Measurements from ENCODE around the gene PARP12.

Gene PARP12

GRCh38 chr7:140035400-140036223 lies 27.1 kb downstream of the PARP12 start:
- DNase-seq, result peak in 1 of 2 experiments; percentile 10

GRCh38 chr7:140034421-140034820 lies 28.3 kb downstream of the PARP12 start:
- DNase-seq, result no peak

- DNase-seq, result no peak
Measured at GRCh38 chr7:140033779-140034363, 28.9 kb downstream of the PARP12 start.

- no peak for DNase-seq
Measured at GRCh38 chr7:140033036-140033435, 29.7 kb downstream of the PARP12 start.

GRCh38 chr7:140031364-140031763 lies 31.4 kb downstream of the PARP12 start:
- no peak for DNase-seq

GRCh38 chr7:140029072-140029471 lies 33.7 kb downstream of the PARP12 start:
- DNase-seq, result no peak

GRCh38 chr7:140028311-140028710 lies 34.4 kb downstream of the PARP12 start:
- DNase-seq, result no peak

GRCh38 chr7:140027858-140028257 lies 34.9 kb downstream of the PARP12 start:
- DNase-seq, result no peak

GRCh38 chr7:140026935-140027334 lies 35.8 kb downstream of the PARP12 start:
- DNase-seq, result no peak

- no peak for DNase-seq
Measured at GRCh38 chr7:140025814-140026433, 36.8 kb downstream of the PARP12 start.

GRCh38 chr7:140025241-140025640 lies 37.5 kb downstream of the PARP12 start:
- DNase-seq, result no peak

- no peak for DNase-seq
Measured at GRCh38 chr7:140024585-140024984, 38.2 kb downstream of the PARP12 start.

- DNase-seq, result no peak
Measured at GRCh38 chr7:140023728-140024127, 39.0 kb downstream of the PARP12 start.

GRCh38 chr7:140022582-140023211 lies 40.1 kb downstream of the PARP12 start:
- no peak for DNase-seq

GRCh38 chr7:140021603-140022002 lies 41.1 kb downstream of the PARP12 start:
- DNase-seq, result no peak

- no peak for DNase-seq
Measured at GRCh38 chr7:140019606-140020005, 43.1 kb downstream of the PARP12 start.

- DNase-seq, result no peak
Measured at GRCh38 chr7:140019172-140019571, 43.6 kb downstream of the PARP12 start.

- no peak for DNase-seq
Measured at GRCh38 chr7:140018125-140019043, 44.4 kb downstream of the PARP12 start.

- no peak for DNase-seq
Measured at GRCh38 chr7:140017543-140017942, 45.2 kb downstream of the PARP12 start.

- DNase-seq, result no peak
Measured at GRCh38 chr7:140017034-140017433, 45.7 kb downstream of the PARP12 start.

- DNase-seq, result no peak
Measured at GRCh38 chr7:140016540-140016939, 46.2 kb downstream of the PARP12 start.

- DNase-seq, result no peak
Measured at GRCh38 chr7:140015471-140015970, 47.2 kb downstream of the PARP12 start.
